Ascending aorta (tissue), 2 donors: ENCODE results near the gene CLEC2B. TPM values are rescaled to one million over a fixed set of nuclear protein-coding genes. Genes with fewer than 3 reads are reported as not detected.

Source experiments
- DNase-seq, 2 donors: peaks; one replicate each; pipeline ENCODE4 v3.0.0-alpha.2; 2019; ENCODE audit warnings: low spot score in 2 of 2
- H3K27ac ChIP-seq, 2 donors: fragments of 200-600 bp; sonication (generic); one replicate each; pipeline ENCODE4 v1.5.1; 2016 to 2017; ENCODE audit warnings: mild to moderate bottlenecking in 1 of 2
- H3K27me3 ChIP-seq: fragments of 200-600 bp; sonication (generic); one replicate; pipeline ENCODE4 v1.5.1; 2017
- H3K36me3 ChIP-seq, 2 donors: fragments of 200-600 bp; sonication (generic); one replicate each; pipeline ENCODE4 v1.5.1; 2016
- H3K4me1 ChIP-seq, 2 donors: fragments of 200-600 bp; sonication (generic); one replicate each; pipeline ENCODE4 v1.5.1; 2016 to 2017; ENCODE audit warnings: mild to moderate bottlenecking in 1 of 2
- H3K4me3 ChIP-seq, 2 donors: fragments of 200-600 bp; sonication (generic); one replicate each; pipeline ENCODE4 v1.5.1; 2016 to 2017; ENCODE audit warnings: mild to moderate bottlenecking in 1 of 2
- H3K9me3 ChIP-seq, 2 donors: fragments of 200-600 bp; sonication (generic); one replicate each; pipeline ENCODE4 v1.5.1; 2016
- intact Hi-C: fragments of 100-400 bp; cut with DNase I; formaldehyde crosslinking; loops from one replicate; pipeline ENCODE4 v1.15.1; 2023
- total RNA-seq: library from RNA; depleted of rRNA; stranded (reverse); fragments of >200 nt; gene quantifications from one replicate; pipeline ENCODE4 v1.1.0, GENCODE V29; 2016
- TF ChIP-seq, protein P1 (sequence below), 3 experiments: fragments of 200-600 bp in 2 of 3; fragments of 450-650 bp in 1 of 3; sonication (generic) in 2 of 3; IDR thresholded peaks; one replicate each; pipeline ENCODE4 v1.5.1; 2016 to 2019; ENCODE audit warnings: antibody characterized with exemption in 3 of 3, mild to moderate bottlenecking in 1 of 3, moderate library complexity in 1 of 3

CLEC2B gene
- total RNA-seq, 1 donor from 2014 or later, result 1.1 TPM

DNA sequence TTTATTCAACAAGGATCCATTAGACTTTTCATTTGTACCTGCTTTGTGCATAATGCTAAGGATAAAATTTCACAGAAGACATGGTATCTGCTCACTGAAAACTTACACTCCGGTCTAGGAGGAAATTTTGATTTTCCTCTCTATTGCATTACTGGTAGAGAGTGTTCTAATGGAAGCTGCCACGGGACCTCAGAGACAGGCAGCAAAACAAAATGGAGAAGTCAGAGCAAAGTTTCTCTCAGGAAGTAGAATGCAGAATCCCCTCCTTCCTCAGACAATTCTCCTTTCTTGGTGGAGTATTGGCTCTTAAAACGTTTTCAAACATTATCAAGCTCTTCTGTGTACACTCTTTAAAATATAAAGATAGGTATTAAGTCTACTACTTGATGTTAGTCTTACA lies 12.3 kb downstream of the CLEC2B start:
- Histone ChIP-seq H3K4me3 (no peak overlapping the region), H3K36me3 (no peaks in the 10 kb centered on the region), H3K27me3 (no peaks in the 10 kb centered on the region), H3K9me3 (no peaks in the 10 kb centered on the region), H3K4me1 (no peaks in the 10 kb centered on the region), H3K27ac (no peak overlapping the region)
- TF ChIP-seq, protein P1, sequence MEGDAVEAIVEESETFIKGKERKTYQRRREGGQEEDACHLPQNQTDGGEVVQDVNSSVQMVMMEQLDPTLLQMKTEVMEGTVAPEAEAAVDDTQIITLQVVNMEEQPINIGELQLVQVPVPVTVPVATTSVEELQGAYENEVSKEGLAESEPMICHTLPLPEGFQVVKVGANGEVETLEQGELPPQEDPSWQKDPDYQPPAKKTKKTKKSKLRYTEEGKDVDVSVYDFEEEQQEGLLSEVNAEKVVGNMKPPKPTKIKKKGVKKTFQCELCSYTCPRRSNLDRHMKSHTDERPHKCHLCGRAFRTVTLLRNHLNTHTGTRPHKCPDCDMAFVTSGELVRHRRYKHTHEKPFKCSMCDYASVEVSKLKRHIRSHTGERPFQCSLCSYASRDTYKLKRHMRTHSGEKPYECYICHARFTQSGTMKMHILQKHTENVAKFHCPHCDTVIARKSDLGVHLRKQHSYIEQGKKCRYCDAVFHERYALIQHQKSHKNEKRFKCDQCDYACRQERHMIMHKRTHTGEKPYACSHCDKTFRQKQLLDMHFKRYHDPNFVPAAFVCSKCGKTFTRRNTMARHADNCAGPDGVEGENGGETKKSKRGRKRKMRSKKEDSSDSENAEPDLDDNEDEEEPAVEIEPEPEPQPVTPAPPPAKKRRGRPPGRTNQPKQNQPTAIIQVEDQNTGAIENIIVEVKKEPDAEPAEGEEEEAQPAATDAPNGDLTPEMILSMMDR (IDR thresholded peaks at IDR 0.05), result no peak
- intact Hi-C loops, result no loop called here
- no peak for DNase-seq

GRCh38 chr12:9856151-9856550 lies 13.0 kb downstream of the CLEC2B start:
- Histone ChIP-seq H3K9me3 (no peaks in the 10 kb centered on the region), H3K4me3 (no peak overlapping the region), H3K27ac (no peak overlapping the region), H3K36me3 (no peaks in the 10 kb centered on the region), H3K27me3 (no peaks in the 10 kb centered on the region), H3K4me1 (no peaks in the 10 kb centered on the region)
- DNase-seq, result no peak
- TF ChIP-seq, protein P1 (IDR thresholded peaks at IDR 0.05), result no peak
- intact Hi-C loops, result no loop called here

- TF ChIP-seq, protein P1 (IDR thresholded peaks at IDR 0.05), result no peak
- no peaks in the 10 kb centered on the region for H3K9me3 ChIP-seq
- no peak overlapping the region for H3K27ac ChIP-seq
- no peaks in the 10 kb centered on the region for H3K27me3 ChIP-seq
- no peaks in the 10 kb centered on the region for H3K36me3 ChIP-seq
- no peak for DNase-seq
- H3K4me1 ChIP-seq, result no peaks in the 10 kb centered on the region
- intact Hi-C loops, result no loop called here
- H3K4me3 ChIP-seq, result no peak overlapping the region
These were observed 17.2 kb downstream of the CLEC2B start for GRCh38 chr12:9851927-9852326.

DNA sequence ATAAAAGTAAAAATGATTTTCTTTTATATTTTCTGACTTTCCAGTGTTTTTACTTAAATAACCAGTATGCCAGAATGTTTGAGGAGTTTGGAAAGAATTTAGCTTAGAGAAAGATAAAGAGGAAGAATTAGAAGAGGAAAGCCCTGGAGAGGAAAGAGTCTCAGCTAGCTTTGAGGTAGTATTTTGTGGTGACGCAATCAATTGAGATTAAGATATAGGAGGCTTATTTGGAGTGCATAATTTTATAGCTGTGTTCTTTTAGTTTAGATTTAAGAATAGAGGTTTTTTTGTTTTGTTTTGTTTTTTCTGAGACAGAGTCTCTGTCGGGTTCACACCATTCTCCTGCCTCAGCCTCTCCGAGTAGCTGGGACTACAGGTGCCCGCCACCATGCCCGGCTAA lies 18.1 kb downstream of the CLEC2B start:
- DNase-seq, result no peak
- Histone ChIP-seq H3K4me3 (no peak overlapping the region), H3K27me3 (no peaks in the 10 kb centered on the region), H3K27ac (no peak overlapping the region), H3K36me3 (no peaks in the 10 kb centered on the region), H3K4me1 (no peaks in the 10 kb centered on the region), H3K9me3 (no peaks in the 10 kb centered on the region)
- intact Hi-C loops, result no loop called here
- TF ChIP-seq, protein P1 (IDR thresholded peaks at IDR 0.05), result no peak

- intact Hi-C loops, result no loop called here
- Histone ChIP-seq H3K36me3 (no peaks in the 10 kb centered on the region), H3K9me3 (no peaks in the 10 kb centered on the region), H3K27ac (no peak overlapping the region), H3K27me3 (no peaks in the 10 kb centered on the region), H3K4me1 (no peaks in the 10 kb centered on the region), H3K4me3 (no peak overlapping the region)
- TF ChIP-seq, protein P1 (IDR thresholded peaks at IDR 0.05), result no peak
- DNase-seq, result no peak
These were observed 20.3 kb downstream of the CLEC2B start for GRCh38 chr12:9848899-9849298.

GRCh38 chr12:9843407-9843806 lies 25.7 kb downstream of the CLEC2B start:
- TF ChIP-seq, protein P1 (IDR thresholded peaks at IDR 0.05), result no peak
- intact Hi-C loops, result no loop called here
- no peaks in the 10 kb centered on the region for H3K9me3 ChIP-seq

More at GRCh38 chr12:9843407-9843806, 25.7 kb downstream of the CLEC2B start:
- H3K27ac ChIP-seq, result no peak overlapping the region
- no peak overlapping the region for H3K4me3 ChIP-seq
- no peak for DNase-seq
- H3K27me3 ChIP-seq, result no peaks in the 10 kb centered on the region
- H3K4me1 ChIP-seq, result no peaks in the 10 kb centered on the region
- H3K36me3 ChIP-seq, result no peaks in the 10 kb centered on the region
